Effector memory CD8-positive, alpha-beta T cell (primary cell): Measurements from ENCODE around the gene FGF13.

Experiments used
- ATAC-seq: fragments of 150-1000 bp; cut with Tn5 transposase; replicated peaks from 2 replicates; pipeline ENCODE4 v1.10.0; 2021; ENCODE audit warnings: mild to moderate bottlenecking, moderate library complexity
- DNase-seq, 3 experiments: peaks; one replicate each; pipeline ENCODE4 v3.0.0; 2021
- H3K27ac Mint-ChIP-seq, 2 donors: one replicate each; pipeline ENCODE4 v1.8.0; 2022; ENCODE audit warnings: mild to moderate bottlenecking in 2 of 2, mixed read lengths in 2 of 2, moderate library complexity in 2 of 2
- H3K27me3 Mint-ChIP-seq, 2 donors: one replicate each; pipeline ENCODE4 v1.8.0; 2022; ENCODE audit warnings: mixed read lengths in 2 of 2
- H3K36me3 Mint-ChIP-seq: one replicate; pipeline ENCODE4 v1.8.0; 2022; ENCODE audit warnings: mild to moderate bottlenecking, moderate library complexity, mixed read lengths; ENCODE audit not compliant: insufficient read depth
- H3K4me1 Mint-ChIP-seq, 2 donors: one replicate each; pipeline ENCODE4 v1.8.0; 2022; ENCODE audit warnings: low read depth in 2 of 2, mixed read lengths in 2 of 2
- H3K4me3 Mint-ChIP-seq, 2 donors: one replicate each; pipeline ENCODE4 v1.8.0; 2022; ENCODE audit warnings: mild to moderate bottlenecking in 2 of 2, mixed read lengths in 2 of 2, moderate library complexity in 2 of 2
- H3K9me3 Mint-ChIP-seq, 2 donors: one replicate each; pipeline ENCODE4 v1.8.0; 2022; ENCODE audit warnings: mixed read lengths in 2 of 2
- total RNA-seq, 9 experiments: gene quantifications; one replicate each; lab custom pipeline; 2026; lab: John Stamatoyannopoulos, UW

Gene FGF13
- total RNA-seq = 0 to 0.32 (median 0) reads per million in 9 experiments

DNA sequence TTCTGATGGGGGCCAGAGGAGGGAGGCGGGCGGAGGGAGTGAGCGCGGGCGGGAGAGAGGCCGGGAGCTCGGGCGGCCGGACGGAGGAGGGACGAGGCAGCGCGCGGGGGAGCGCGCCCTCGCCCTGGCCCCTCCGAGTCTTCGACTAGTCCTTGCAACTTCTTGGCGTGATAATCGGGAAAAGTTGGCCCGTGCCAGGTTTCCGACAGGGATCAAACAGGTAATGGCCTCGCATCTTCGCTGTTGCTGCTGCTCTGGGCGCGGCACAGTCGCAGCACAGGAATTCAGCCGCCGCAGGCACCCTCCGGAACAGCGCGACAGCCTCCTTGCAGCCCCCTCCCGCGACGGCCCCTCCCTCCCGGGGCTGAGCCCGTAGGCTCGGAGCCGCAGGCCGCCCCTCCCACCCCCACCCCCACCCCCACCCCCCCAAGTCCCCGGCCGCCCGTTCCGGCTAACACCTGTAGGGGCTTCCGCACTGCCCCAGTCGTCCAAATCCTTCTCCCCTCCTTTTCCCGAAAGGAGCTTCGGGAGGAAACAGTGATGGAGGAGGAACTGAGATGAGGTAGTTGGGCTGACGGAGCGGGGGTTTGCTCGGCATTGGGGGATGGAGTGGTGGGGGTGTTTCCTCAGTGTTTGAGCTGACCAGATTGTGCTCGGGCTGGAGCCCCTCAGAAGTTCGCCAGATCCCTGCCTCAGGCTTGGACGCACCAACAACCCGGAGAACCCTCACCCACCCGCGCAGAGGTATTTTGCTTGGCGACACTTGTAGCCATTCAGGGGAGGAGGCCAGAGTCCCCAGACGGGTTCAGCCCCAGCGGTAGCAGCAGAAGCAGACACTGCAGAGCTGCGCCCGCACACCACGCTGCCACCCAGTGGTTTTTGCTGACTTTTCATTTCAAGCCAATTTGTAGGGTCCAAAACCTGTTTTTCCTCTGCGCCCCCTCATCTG lies at the start of gene FGF13:
Gene FGF13, minus strand, starts transcription at position 319 of the 949 bp plus-strand sequence. CDS start 714 bp downstream, outside the sequence.
- no peak for ATAC-seq
- no peak within 1 kb of the TSS for H3K4me3 Mint-ChIP-seq
- no peak within 1 kb of the TSS for H3K27ac Mint-ChIP-seq

DNA sequence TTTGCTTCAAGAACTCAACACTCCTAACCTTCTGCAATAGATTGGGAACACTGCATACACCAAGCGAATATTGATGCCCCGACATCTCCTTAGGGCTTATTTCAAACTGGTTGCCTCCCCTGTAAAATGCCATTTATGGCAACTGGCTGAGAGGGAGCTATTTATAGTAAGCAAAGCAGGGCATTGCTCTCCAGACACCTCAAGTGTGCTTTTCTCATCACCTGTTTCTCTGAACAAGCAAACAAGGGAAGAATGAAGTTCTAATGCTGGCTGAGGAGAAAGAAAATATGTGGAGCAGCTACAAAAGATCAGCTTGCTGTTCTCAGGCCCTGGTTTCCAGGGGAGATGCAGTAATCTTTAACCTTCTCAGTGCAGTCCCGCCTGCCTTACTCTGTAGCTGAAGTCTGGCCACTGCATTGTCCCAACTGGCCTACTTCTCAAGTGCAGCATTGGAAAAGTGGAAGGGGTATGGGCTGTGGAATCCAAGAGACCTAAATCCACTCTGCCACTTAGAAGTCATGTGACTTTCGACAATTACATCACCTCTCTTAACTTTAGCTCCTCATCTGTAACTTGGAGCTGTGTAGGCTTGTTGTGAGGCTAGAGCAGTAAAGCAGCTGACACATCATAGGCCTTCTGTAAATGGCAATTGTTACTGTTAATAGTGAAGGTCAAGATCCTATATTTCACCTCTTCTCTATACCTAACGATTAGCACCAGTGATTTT lies 47.9 kb upstream of the FGF13 start:
- Mint-ChIP-seq H3K4me1 (no peaks in the 10 kb centered on the region), H3K27me3 (no peaks in the 10 kb centered on the region), H3K9me3 (no peaks in the 10 kb centered on the region), H3K27ac (no peak overlapping the region), H3K36me3 (no peaks in the 10 kb centered on the region), H3K4me3 (no peak overlapping the region)
- ATAC-seq (no peak), DNase-seq (no peak)

More for the DNA sequence above, at the start of gene FGF13:
- DNase-seq = no peak
- no peaks in the 10 kb centered on the region for H3K4me1 Mint-ChIP-seq
- peaks cover 5 to 10% of the 10 kb centered on the region in 2 donors for H3K27me3 Mint-ChIP-seq
- no peaks in the 10 kb centered on the region for H3K9me3 Mint-ChIP-seq
- peaks cover 3% of the 10 kb centered on the region for H3K36me3 Mint-ChIP-seq

DNA sequence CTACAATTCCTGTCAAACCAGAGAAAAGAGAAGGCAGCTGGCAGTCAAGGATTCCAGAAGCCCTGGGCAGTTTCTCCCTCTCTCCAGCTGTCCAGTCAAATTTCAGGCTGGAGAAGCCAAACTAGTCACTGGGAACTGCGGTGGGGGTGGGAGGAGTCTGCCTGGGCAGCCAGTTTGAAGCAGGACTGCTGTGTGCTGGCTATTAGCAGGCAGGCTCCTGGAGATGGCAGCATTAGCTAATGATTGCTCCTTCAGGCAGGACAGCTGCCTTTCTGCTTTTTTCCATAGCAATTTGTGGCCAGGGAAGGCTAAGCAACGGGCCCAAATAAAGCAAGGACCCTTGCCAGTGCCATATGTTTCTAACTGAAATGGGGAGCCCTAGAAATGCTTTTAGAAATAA lies 44.7 kb upstream of the FGF13 start:
- H3K4me1 Mint-ChIP-seq = no peaks in the 10 kb centered on the region
- no peak for ATAC-seq
- no peak overlapping the region for H3K4me3 Mint-ChIP-seq
- H3K27me3 Mint-ChIP-seq = no peaks in the 10 kb centered on the region
- H3K9me3 Mint-ChIP-seq = no peaks in the 10 kb centered on the region
- no peaks in the 10 kb centered on the region for H3K36me3 Mint-ChIP-seq
- H3K27ac Mint-ChIP-seq = no peak overlapping the region
- no peak for DNase-seq

DNA sequence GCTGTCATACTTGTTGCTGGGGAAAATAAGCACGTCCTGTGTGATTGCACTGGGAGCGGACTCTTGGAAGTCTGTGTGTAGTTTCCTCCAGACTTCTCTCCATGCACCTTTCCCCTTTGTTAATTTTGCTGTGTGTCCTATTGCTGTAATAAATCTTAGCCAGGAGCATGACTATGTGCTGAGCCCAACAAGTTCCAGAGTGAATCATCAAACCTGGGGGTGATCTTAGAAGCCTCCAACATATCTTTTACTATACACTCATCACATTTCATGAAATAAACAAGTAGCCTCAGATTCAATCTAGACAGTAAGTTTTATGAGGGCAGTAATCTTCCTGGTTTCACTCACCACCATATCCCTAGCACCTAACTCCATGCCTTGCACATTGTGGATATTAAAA lies 43.3 kb upstream of the FGF13 start:
- Mint-ChIP-seq H3K27me3 (no peaks in the 10 kb centered on the region), H3K4me3 (no peak overlapping the region), H3K27ac (no peak overlapping the region), H3K4me1 (no peaks in the 10 kb centered on the region), H3K36me3 (no peaks in the 10 kb centered on the region), H3K9me3 (peaks cover 0 to under 1% of the 10 kb centered on the region in 2 donors)
- no peak for DNase-seq
- no peak for ATAC-seq

DNA sequence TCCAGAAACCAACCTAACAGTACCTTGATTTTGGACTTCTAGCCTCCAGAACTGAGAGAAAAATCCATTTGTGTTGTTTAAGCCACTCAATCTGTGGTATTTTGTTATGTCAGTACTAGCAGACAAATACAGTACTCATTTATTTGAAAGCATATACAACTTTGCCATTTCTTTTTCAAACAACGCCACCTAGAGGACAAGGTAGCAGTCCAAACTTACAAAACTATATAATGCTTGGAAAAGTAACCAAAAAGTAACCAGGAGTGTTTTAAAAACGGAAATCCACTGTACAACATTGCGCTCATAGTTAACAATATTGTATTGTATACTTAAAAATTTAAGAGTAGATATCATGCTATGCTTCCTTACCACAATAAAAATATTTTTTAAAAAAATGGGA lies 37.0 kb upstream of the FGF13 start:
- no peaks in the 10 kb centered on the region for H3K4me1 Mint-ChIP-seq
- no peak overlapping the region for H3K4me3 Mint-ChIP-seq
- ATAC-seq (no peak), DNase-seq (no peak)
- H3K27me3 Mint-ChIP-seq = no peaks in the 10 kb centered on the region
- H3K36me3 Mint-ChIP-seq = no peaks in the 10 kb centered on the region
- H3K27ac Mint-ChIP-seq = no peak overlapping the region
- peaks cover 0 to 5% of the 10 kb centered on the region in 2 donors for H3K9me3 Mint-ChIP-seq

DNA sequence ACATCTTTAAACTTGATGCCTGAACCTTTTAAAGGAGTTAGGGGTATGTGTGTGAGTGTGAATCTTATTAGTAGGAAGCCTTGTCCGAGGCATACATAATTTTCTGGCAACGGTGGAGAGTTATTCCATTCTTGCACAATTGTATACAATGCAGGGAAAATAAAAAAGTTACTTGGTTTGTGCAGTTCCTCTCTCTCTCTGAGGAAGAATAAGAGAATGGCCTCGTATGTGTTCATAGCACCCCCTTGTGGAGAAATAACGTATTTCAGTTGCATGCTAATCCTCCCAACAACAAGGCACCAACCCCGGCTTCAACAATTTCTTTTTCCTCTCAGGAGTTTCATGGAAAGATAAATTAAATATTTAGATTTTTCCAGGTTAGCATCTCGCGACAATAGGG lies 33.7 kb upstream of the FGF13 start:
- DNase-seq = no peak
- no peaks in the 10 kb centered on the region for H3K27me3 Mint-ChIP-seq

DNA sequence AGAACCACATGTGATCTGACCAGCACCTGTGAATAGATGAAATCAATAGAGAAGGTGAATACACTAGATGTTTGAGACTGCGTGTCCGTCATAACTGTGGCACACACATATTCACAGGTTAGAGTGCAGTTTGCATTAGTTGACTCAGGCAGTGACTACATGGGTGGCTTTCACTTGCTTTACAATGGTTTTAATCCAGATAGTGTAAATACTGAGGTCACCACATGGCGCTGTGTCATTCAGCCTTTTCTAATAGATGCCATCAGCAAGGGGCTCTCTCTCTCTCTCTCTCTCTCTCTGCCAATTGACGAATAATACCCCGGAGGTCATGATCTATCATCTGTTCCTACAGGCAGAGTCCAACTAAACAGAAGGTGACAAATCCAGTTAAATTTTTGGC lies 30.7 kb upstream of the FGF13 start:
- ATAC-seq (no peak), DNase-seq (no peak)
- H3K4me1 Mint-ChIP-seq = no peaks in the 10 kb centered on the region
- no peak overlapping the region for H3K27ac Mint-ChIP-seq
- no peaks in the 10 kb centered on the region for H3K36me3 Mint-ChIP-seq
- H3K27me3 Mint-ChIP-seq = no peaks in the 10 kb centered on the region
- H3K9me3 Mint-ChIP-seq = peaks cover 0 to 2% of the 10 kb centered on the region in 2 donors
- H3K4me3 Mint-ChIP-seq = no peak overlapping the region

More for the DNA sequence above, 33.7 kb upstream of the FGF13 start:
- Mint-ChIP-seq H3K9me3 (peaks cover 0 to 5% of the 10 kb centered on the region in 2 donors), H3K4me1 (no peaks in the 10 kb centered on the region), H3K4me3 (no peak overlapping the region), H3K36me3 (no peaks in the 10 kb centered on the region), H3K27ac (no peak overlapping the region)
- no peak for ATAC-seq

DNA sequence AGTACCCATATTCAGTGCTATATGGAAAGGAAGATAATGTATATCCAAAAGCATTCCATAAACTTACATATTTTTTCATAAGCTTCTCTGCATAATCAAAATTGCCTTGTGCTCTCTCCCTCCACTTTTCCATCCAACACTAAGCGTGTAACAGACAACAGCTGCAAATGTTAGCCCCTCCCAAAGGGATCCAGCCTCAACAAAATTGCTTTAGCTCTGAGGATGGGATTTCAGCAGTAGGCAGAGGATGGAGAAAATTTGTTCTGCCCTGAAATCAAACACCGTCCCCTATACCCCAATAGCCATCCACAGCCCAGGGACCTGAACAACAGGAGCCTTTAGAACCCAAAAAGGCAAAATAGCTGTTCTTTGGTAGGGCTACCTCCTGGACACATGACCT lies 28.8 kb upstream of the FGF13 start:
- H3K27me3 Mint-ChIP-seq = no peaks in the 10 kb centered on the region
- no peak overlapping the region for H3K4me3 Mint-ChIP-seq
- H3K4me1 Mint-ChIP-seq = no peaks in the 10 kb centered on the region
- ATAC-seq = no peak
- H3K9me3 Mint-ChIP-seq = no peaks in the 10 kb centered on the region
- no peak overlapping the region for H3K27ac Mint-ChIP-seq
- H3K36me3 Mint-ChIP-seq = no peaks in the 10 kb centered on the region
- no peak for DNase-seq

DNA sequence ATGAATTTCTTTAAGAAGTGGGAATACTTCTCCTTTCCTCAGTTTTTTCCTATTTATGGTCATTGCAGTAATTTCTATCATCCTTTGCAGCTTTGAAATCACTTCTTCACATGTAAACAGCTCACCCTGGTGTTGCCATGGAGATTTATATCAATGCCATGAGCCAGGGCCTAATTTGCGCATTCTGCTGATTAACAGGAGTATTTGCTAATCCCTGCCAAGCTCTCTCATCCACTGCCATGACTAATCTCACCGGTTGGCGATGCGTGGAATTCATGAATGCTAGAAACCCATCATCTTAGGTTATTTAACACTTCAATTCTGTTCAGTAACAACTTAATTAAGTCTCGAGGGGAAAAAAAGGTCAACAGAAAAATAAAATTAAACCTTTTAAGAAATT lies 11.8 kb upstream of the FGF13 start:
- no peak for DNase-seq
- no peaks in the 10 kb centered on the region for H3K9me3 Mint-ChIP-seq
- no peaks in the 10 kb centered on the region for H3K4me1 Mint-ChIP-seq
- no peak overlapping the region for H3K4me3 Mint-ChIP-seq
- H3K36me3 Mint-ChIP-seq = no peaks in the 10 kb centered on the region
- no peaks in the 10 kb centered on the region for H3K27me3 Mint-ChIP-seq
- ATAC-seq = no peak
- no peak overlapping the region for H3K27ac Mint-ChIP-seq

DNA sequence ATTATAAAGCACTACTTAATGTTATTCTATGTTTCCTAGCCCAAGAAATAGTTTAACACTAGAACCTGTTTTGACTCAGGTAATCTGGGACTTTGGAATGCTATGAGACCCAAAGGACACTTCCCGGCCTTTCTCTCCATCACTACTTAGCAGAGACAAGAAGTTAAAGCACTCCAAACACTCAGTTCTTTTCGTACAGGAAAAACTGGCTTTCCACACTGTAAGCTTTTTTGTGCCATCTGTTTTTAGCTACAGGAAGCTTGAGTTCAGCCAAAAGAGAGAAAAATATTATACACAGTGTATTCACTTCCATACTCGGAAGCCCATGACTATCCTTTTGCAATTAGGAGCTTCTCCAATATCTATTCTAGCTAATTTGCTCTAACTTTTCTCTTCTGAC lies 7.9 kb upstream of the FGF13 start:
- Mint-ChIP-seq H3K36me3 (peaks cover 3% of the 10 kb centered on the region), H3K4me1 (no peaks in the 10 kb centered on the region), H3K27me3 (no peaks in the 10 kb centered on the region), H3K4me3 (no peak overlapping the region), H3K9me3 (no peaks in the 10 kb centered on the region), H3K27ac (no peak overlapping the region)
- DNase-seq (no peak), ATAC-seq (no peak)

DNA sequence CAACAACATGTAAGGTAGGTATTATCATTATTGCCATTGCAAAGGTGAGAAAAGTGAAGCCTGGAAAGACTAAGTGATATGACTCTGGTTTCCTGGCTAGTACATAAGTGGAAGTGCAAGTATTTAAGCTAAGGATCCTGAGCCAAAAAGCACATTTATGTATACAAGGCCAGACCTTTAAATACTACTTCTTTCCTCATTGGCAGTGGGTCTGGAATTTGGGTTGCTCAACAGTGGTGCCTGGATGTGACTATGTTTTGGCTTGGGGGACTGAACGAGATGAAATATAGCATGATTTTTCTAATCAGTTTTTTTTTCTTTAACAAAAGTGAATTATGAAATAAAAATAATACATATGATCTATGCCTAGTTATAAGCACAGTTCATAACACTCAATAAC lies 7.4 kb upstream of the FGF13 start:
- H3K36me3 Mint-ChIP-seq = peaks cover 3% of the 10 kb centered on the region
- no peak overlapping the region for H3K4me3 Mint-ChIP-seq
- DNase-seq = no peak
- H3K27ac Mint-ChIP-seq = no peak overlapping the region
- H3K9me3 Mint-ChIP-seq = no peaks in the 10 kb centered on the region
- H3K27me3 Mint-ChIP-seq = no peaks in the 10 kb centered on the region
- no peak for ATAC-seq
- H3K4me1 Mint-ChIP-seq = no peaks in the 10 kb centered on the region

DNA sequence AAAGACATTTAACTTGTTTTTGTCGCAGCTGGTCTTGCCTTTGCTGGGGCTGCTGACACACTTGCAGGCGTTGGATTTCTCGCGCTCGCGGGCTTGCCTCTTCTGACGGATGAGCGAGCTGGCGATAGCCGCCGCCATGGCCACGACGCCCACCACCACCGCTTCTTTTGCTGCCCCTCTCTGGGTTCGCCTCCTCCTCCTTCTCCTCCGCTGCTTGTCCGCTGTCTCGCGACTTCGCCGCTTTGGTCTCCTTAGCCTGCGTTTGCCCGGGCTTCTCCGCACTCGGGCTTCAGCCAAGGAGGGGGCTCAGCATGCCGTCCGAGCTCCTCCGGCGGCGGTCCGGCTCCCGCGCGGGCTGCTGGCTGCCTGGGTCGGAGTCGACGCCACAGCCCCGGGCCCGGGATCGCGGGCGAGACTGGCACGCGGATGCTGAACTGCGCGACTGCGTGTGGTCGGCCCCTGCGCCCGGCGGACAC lies 613 bp downstream of the FGF13 start:
- Mint-ChIP-seq H3K9me3 (no peaks in the 10 kb centered on the region), H3K27ac (no peak overlapping the region), H3K4me1 (no peaks in the 10 kb centered on the region), H3K4me3 (no peak overlapping the region), H3K36me3 (no peaks in the 10 kb centered on the region), H3K27me3 (peaks cover 5 to 10% of the 10 kb centered on the region in 2 donors)
- ATAC-seq (no peak), DNase-seq (no peak)

DNA sequence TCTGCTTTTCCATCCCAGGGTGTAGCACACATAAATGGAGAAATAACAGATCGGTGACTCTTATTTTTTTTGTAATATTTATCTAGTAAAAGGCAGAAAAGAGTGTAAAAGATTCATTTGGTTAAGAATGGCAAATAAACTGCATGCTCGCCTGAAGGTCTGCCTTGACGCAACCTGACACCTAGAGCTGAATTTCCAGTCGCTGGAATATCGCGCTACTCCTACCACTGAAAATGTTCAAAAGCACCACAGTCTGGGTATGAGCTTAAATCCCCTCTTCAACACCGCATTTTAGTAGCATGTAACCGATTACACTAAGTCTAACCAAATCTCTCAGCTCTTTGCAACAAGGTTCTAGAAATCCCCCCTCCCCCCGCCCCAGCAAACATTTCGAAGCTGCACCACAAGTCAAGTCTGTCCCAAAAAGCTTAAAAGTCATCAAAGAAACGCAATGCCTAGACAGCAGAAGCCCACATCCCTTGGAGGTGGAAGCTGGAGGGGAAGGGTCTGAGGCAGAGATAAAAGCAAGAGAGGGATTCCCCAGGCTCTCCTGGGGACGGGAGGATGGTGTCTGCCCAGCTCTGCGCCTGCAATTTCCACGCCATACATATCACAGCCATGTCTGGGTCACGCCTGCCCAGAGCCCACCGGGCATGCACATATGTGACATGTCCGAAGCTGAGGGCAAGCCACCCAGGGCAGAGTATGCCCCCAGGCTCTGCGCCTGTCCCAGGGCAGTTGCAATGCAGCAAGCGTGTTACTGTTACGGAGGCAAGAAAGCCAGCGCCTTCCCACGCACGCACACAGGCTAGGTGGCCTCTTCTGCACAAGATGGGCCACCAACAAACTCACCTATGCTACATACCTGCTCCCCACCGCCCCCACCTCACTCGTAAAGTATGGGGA lies 1.4 kb downstream of the FGF13 start:
- peaks cover 5 to 10% of the 10 kb centered on the region in 2 donors for H3K27me3 Mint-ChIP-seq
- no peaks in the 10 kb centered on the region for H3K36me3 Mint-ChIP-seq
- no peaks in the 10 kb centered on the region for H3K9me3 Mint-ChIP-seq
- no peak for DNase-seq
- H3K4me1 Mint-ChIP-seq = no peaks in the 10 kb centered on the region
- no peak for ATAC-seq
- no peak overlapping the region for H3K4me3 Mint-ChIP-seq
- no peak overlapping the region for H3K27ac Mint-ChIP-seq
